ENCODE data around the gene HOOK2. TPM values are rescaled to one million over a fixed set of nuclear protein-coding genes. Genes with fewer than 3 reads are reported as not detected.

The HOOK2 gene
- total and polyA plus RNA-seq, 2 of the 13 experiments (the other 11 are each of a cell fraction or from before 2014, with no cell fraction given) = 9.2 to 12.9 TPM

DNA sequence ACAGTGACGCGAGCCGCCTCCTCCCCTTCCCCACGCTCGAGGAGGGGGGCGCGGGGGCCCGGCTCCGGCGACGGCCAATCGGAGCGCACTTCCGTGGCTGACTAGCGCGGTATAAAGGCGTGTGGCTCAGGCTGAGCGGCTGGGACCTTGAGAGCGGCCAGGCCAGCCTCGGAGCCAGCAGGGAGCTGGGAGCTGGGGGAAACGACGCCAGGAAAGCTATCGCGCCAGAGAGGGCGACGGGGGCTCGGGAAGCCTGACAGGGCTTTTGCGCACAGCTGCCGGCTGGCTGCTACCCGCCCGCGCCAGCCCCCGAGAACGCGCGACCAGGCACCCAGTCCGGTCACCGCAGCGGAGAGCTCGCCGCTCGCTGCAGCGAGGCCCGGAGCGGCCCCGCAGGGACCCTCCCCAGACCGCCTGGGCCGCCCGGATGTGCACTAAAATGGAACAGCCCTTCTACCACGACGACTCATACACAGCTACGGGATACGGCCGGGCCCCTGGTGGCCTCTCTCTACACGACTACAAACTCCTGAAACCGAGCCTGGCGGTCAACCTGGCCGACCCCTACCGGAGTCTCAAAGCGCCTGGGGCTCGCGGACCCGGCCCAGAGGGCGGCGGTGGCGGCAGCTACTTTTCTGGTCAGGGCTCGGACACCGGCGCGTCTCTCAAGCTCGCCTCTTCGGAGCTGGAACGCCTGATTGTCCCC, 16.1 kb upstream of the HOOK2 start, which contains the start of gene JUNB (continued):
- TF ChIP-seq, protein P1, sequence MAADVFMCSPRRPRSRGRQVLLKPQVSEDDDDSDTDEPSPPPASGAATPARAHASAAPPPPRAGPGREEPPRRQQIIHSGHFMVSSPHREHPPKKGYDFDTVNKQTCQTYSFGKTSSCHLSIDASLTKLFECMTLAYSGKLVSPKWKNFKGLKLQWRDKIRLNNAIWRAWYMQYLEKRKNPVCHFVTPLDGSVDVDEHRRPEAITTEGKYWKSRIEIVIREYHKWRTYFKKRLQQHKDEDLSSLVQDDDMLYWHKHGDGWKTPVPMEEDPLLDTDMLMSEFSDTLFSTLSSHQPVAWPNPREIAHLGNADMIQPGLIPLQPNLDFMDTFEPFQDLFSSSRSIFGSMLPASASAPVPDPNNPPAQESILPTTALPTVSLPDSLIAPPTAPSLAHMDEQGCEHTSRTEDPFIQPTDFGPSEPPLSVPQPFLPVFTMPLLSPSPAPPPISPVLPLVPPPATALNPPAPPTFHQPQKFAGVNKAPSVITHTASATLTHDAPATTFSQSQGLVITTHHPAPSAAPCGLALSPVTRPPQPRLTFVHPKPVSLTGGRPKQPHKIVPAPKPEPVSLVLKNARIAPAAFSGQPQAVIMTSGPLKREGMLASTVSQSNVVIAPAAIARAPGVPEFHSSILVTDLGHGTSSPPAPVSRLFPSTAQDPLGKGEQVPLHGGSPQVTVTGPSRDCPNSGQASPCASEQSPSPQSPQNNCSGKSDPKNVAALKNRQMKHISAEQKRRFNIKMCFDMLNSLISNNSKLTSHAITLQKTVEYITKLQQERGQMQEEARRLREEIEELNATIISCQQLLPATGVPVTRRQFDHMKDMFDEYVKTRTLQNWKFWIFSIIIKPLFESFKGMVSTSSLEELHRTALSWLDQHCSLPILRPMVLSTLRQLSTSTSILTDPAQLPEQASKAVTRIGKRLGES (CRISPR knock-in tag; IDR thresholded peaks at IDR 0.05; ENCODE audit: borderline replicate concordance) = no peak
- TF ChIP-seq ZNF160 (CRISPR knock-in tag; IDR thresholded peaks at IDR 0.05) (no peak), FUBP1 (CRISPR knock-in tag; IDR thresholded peaks at IDR 0.05; ENCODE audit: borderline replicate concordance) (no peak), CHCHD3 (CRISPR knock-in tag; IDR thresholded peaks at IDR 0.05) (no peak), YEATS4 (CRISPR knock-in tag; IDR thresholded peaks at IDR 0.05; ENCODE audit: borderline replicate concordance) (peak; percentile 76), NFE2L2 (IDR thresholded peaks at IDR 0.05; ENCODE audit: low read length) (no peak), GABPA (IDR thresholded peaks at IDR 0.05; ENCODE audit: low read depth, low read length) (peak; percentile 23; the same call in 1 of the 2 replicates), GABPA (CRISPR knock-in tag; IDR thresholded peaks at IDR 0.05; ENCODE audit: low read depth) (peak; percentile 75), ELK4 (CRISPR knock-in tag; IDR thresholded peaks at IDR 0.05; ENCODE audit: borderline replicate concordance) (no peak), PHF5A (CRISPR knock-in tag; IDR thresholded peaks at IDR 0.05; ENCODE audit: low read depth, unreplicated experiment) (no peak), FOSL1 (CRISPR knock-in tag; IDR thresholded peaks at IDR 0.05; ENCODE audit: borderline replicate concordance) (no peak), MED8 (CRISPR knock-in tag; IDR thresholded peaks at IDR 0.05; ENCODE audit: insufficient replicate concordance) (no peak), HCFC1 (IDR thresholded peaks at IDR 0.05; ENCODE audit: low read depth, low read length) (no peak; the same call in 1 of the 2 replicates), JUND (CRISPR knock-in tag; IDR thresholded peaks at IDR 0.05) (no peak)
- TF ChIP-seq, protein P2, sequence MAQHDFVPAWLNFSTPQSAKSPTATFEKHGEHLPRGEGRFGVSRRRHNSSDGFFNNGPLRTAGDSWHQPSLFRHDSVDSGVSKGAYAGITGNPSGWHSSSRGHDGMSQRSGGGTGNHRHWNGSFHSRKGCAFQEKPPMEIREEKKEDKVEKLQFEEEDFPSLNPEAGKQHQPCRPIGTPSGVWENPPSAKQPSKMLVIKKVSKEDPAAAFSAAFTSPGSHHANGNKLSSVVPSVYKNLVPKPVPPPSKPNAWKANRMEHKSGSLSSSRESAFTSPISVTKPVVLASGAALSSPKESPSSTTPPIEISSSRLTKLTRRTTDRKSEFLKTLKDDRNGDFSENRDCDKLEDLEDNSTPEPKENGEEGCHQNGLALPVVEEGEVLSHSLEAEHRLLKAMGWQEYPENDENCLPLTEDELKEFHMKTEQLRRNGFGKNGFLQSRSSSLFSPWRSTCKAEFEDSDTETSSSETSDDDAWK (CRISPR knock-in tag; IDR thresholded peaks at IDR 0.05) = no peak
- TF ChIP-seq, protein P3, sequence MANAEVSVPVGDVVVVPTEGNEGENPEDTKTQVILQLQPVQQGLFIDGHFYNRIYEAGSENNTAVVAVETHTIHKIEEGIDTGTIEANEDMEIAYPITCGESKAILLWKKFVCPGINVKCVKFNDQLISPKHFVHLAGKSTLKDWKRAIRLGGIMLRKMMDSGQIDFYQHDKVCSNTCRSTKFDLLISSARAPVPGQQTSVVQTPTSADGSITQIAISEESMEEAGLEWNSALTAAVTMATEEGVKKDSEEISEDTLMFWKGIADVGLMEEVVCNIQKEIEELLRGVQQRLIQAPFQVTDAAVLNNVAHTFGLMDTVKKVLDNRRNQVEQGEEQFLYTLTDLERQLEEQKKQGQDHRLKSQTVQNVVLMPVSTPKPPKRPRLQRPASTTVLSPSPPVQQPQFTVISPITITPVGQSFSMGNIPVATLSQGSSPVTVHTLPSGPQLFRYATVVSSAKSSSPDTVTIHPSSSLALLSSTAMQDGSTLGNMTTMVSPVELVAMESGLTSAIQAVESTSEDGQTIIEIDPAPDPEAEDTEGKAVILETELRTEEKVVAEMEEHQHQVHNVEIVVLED (CRISPR knock-in tag; IDR thresholded peaks at IDR 0.05; ENCODE audit: borderline replicate concordance) = peak; percentile 88
- TF ChIP-seq, protein P4, sequence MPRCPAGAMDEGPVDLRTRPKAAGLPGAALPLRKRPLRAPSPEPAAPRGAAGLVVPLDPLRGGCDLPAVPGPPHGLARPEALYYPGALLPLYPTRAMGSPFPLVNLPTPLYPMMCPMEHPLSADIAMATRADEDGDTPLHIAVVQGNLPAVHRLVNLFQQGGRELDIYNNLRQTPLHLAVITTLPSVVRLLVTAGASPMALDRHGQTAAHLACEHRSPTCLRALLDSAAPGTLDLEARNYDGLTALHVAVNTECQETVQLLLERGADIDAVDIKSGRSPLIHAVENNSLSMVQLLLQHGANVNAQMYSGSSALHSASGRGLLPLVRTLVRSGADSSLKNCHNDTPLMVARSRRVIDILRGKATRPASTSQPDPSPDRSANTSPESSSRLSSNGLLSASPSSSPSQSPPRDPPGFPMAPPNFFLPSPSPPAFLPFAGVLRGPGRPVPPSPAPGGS (CRISPR knock-in tag; IDR thresholded peaks at IDR 0.05) = no peak

All from HepG2 (cell line).